Measurements from ENCODE around the gene APBA2. TPM values are rescaled to one million over a fixed set of nuclear protein-coding genes. Genes with fewer than 3 reads are reported as not detected.

APBA2 gene
- total and polyA plus RNA-seq, 10 of the 15 experiments (the other 5 are each of a cell fraction or from before 2014, with no cell fraction given), result 0.06 to 0.26 (median 0.07) TPM; not detected in 7

DNA sequence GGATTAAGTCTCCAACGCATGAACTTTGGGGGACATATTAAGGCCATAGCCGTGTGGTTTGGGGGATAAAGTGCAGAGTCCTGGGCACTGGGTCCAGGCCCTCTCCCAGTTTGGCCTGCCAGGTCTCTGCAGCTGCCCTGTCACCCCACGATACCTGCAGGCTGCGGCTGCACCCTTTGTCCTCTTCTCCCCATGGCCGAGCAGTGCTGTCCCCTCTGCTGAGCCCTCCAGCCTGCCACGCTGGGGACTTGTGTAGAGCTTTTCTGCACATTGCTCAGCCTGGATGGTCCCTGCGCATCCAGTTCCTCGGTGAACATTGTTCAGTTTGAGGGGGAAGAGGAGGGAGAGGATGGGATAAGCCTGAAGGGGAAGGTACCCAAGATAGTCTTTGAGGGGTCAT, 167.2 kb downstream of the APBA2 start (continued):
- TF ChIP-seq MEF2B (IDR thresholded peaks at IDR 0.05; ENCODE audit: partially characterized antibody, poor library complexity, severe bottlenecking), result no peak
- TF ChIP-seq ZBED1 (IDR thresholded peaks at IDR 0.05; ENCODE audit: borderline replicate concordance), result no peak

GRCh38 chr15:29053661-29054131, 167.9 kb downstream of the APBA2 start:
- intact Hi-C loops (cut with micrococcal nuclease; ENCODE audit: unreplicated experiment), result no loop called here
- ChIA-PET CTCF (no interaction called here), POLR2A (no interaction called here)

More at GRCh38 chr15:29053661-29054131, 167.9 kb downstream of the APBA2 start:
- no peak for DNase-seq (ENCODE audit: low read depth, low spot score)
- no peak overlapping the region for H3K27ac ChIP-seq (ENCODE audit: control insufficient read depth, insufficient read depth)
- in situ Hi-C loops (cut with MboI), result no loop called here
- no peak for ATAC-seq
- no peak overlapping the region for H2AFZ ChIP-seq (ENCODE audit: control insufficient read depth, low read depth, low read length)
- no TSS peak for BruUV-seq (replicated peaks)
- no peak overlapping the region for H3K4me2 ChIP-seq (ENCODE audit: control insufficient read depth, insufficient read depth)
- 46% methylated on average over 18 of the region's 18 CpGs for WGBS (ENCODE audit: insufficient coverage, insufficient replicate concordance, low lambda C conversion rate, missing lambda C conversion rate)
- TF ChIP-seq SMAD5 (IDR thresholded peaks at IDR 0.05; ENCODE audit: low read depth), result no peak
- no peak for TF ChIP-seq CBFB (IDR thresholded peaks at IDR 0.05; ENCODE audit: low read depth)
- TF ChIP-seq PML (IDR thresholded peaks at IDR 0.05; ENCODE audit: low read length), result no peak
- no peak for TF ChIP-seq NR2F1 (conservative IDR thresholded peaks at IDR 0.05)
- no peak for TF ChIP-seq JUND (IDR thresholded peaks at IDR 0.05; ENCODE audit: low read depth, low read length)
- no peak for TF ChIP-seq YBX1 (IDR thresholded peaks at IDR 0.05)
- TF ChIP-seq SIN3A (IDR thresholded peaks at IDR 0.05; ENCODE audit: low read depth, low read length), result no peak
- no peak for TF ChIP-seq SIX5 (IDR thresholded peaks at IDR 0.05; ENCODE audit: low read depth, low read length, severe bottlenecking)
- TF ChIP-seq HDAC2 (IDR thresholded peaks at IDR 0.05), result no peak
- no peak for TF ChIP-seq HDGF (IDR thresholded peaks at IDR 0.05)
- TF ChIP-seq NKRF (conservative IDR thresholded peaks at IDR 0.05), result no peak
- RAD21 ChIA-PET (ENCODE audit: unreplicated experiment), result no interaction called here
- SMC1A ChIA-PET (ENCODE audit: uncharacterized antibody, unreplicated experiment), result no interaction called here
- no peak overlapping the region for H3K9ac ChIP-seq (ENCODE audit: control insufficient read depth, insufficient read depth, low read length)
- H3K9me3 ChIP-seq (replicated peaks; ENCODE audit: control insufficient read depth, insufficient read depth, low read length), result no peaks in the 10 kb centered on the region
- no peaks in the 10 kb centered on the region for H3K4me1 ChIP-seq (ENCODE audit: control insufficient read depth, insufficient read depth, low read length)
- no peak for FAIRE-seq
- no peaks in the 10 kb centered on the region for H4K20me1 ChIP-seq (ENCODE audit: control insufficient read depth, insufficient read depth)
- H3K4me3 ChIP-seq, result no peak overlapping the region
- no peaks in the 10 kb centered on the region for H3K79me2 ChIP-seq (ENCODE audit: control insufficient read depth, insufficient read depth, low read length)
- no peaks in the 10 kb centered on the region for H3K27me3 ChIP-seq (replicated peaks in 1 of 2; ENCODE audit: control insufficient read depth in 2 of 2, insufficient read depth in 2 of 2, low read length in 1 of 2)
- H3K36me3 ChIP-seq (ENCODE audit: control insufficient read depth in 2 of 2, insufficient read depth in 2 of 2, low read length in 1 of 2), result no peaks in the 10 kb centered on the region
